SU-DHL-6 (cell line): ENCODE results near the gene SETDB2.

Experiments
- H2AFZ ChIP-seq: fragments of 200-600 bp; sonication (generic); 2 replicates; pipeline ENCODE4 v1.6.1; 2014; ENCODE audit warnings: low read depth, mild to moderate bottlenecking, moderate library complexity, mixed read lengths, antibody characterized with exemption, low read length; ENCODE audit not compliant: severe bottlenecking
- H3F3A ChIP-seq: fragments of 200-600 bp; shearing (Covaris generic); 2 replicates; pipeline ENCODE4 v1.6.0; 2016; ENCODE audit warnings: antibody characterized with exemption, mild to moderate bottlenecking; ENCODE audit not compliant: insufficient read depth
- H3K27ac ChIP-seq: fragments of 200-600 bp; sonication (generic); 2 replicates; pipeline ENCODE4 v1.5.1; 2016; ENCODE audit warnings: low read depth, mild to moderate bottlenecking, low read length, moderate library complexity, mixed read lengths
- H3K27me3 ChIP-seq: fragments of 200-600 bp; sonication (generic), shearing (Covaris generic); 2 replicates; pipeline ENCODE4 v1.6.0; 2014; ENCODE audit warnings: mild to moderate bottlenecking, low read length
- H3K36me3 ChIP-seq: fragments of 200-600 bp; sonication (generic); 2 replicates; pipeline ENCODE4 v1.6.1; 2014; ENCODE audit warnings: mild to moderate bottlenecking, low read length, mixed read lengths
- H3K4me2 ChIP-seq: fragments of 300-600, 200-600 bp; shearing (Covaris generic), sonication (generic); 2 replicates; pipeline ENCODE4 v1.6.0; 2014; ENCODE audit warnings: low read length, low read depth, mild to moderate bottlenecking; ENCODE audit not compliant: poor library complexity, severe bottlenecking
- H3K4me3 ChIP-seq: fragments of 200-600 bp; sonication (generic); 2 replicates; pipeline ENCODE4 v1.5.1; 2014; ENCODE audit warnings: antibody characterized with exemption, low read length, mild to moderate bottlenecking, mixed read lengths; ENCODE audit not compliant: insufficient read depth, poor library complexity, severe bottlenecking
- H3K79me2 ChIP-seq: fragments of 200-600 bp; sonication (generic); 2 replicates; pipeline ENCODE4 v1.6.1; 2014; ENCODE audit warnings: mild to moderate bottlenecking, low read length, moderate library complexity; ENCODE audit not compliant: insufficient read depth
- H3K9ac ChIP-seq: fragments of 200-600 bp; sonication (generic); 2 replicates; pipeline ENCODE4 v1.7.0; 2014; ENCODE audit warnings: mild to moderate bottlenecking, low read length
- H3K9me2 ChIP-seq: fragments of 200-600 bp; sonication (generic); replicated peaks from 2 replicates; pipeline ENCODE4 v1.6.1; 2014; ENCODE audit warnings: low read length; ENCODE audit not compliant: insufficient read depth
- H3K9me3 ChIP-seq: fragments of 200-600 bp; sonication (generic); 2 replicates; pipeline ENCODE4 v1.6.1; 2014; ENCODE audit warnings: low read length, mixed read lengths; ENCODE audit not compliant: insufficient read depth
- H4K20me1 ChIP-seq: fragments of 200-600 bp; sonication (generic); 2 replicates; pipeline ENCODE4 v1.6.1; 2014; ENCODE audit warnings: low read depth, mild to moderate bottlenecking, antibody characterized with exemption, low read length, moderate library complexity, mixed read lengths
- CTCF ChIP-seq: fragments of 200-600 bp; sonication (generic); IDR thresholded peaks from one replicate; pipeline ENCODE4 v1.5.1; 2017; ENCODE audit warnings: antibody characterized with exemption, mild to moderate bottlenecking, low read length, moderate library complexity; ENCODE audit not compliant: insufficient read depth, poor library complexity, severe bottlenecking
- EZH2phosphoT487 ChIP-seq: fragments of 200-600 bp; sonication (generic), shearing (Covaris generic); conservative IDR thresholded peaks from 2 replicates; pipeline ENCODE4 v1.6.1; 2018; ENCODE audit warnings: mild to moderate bottlenecking, antibody characterized with exemption, low read length, moderate library complexity, mixed read lengths

Gene SETDB2

GRCh38 chr13:49499889-49500660 lies 56.0 kb downstream of the SETDB2 start:
- no peak overlapping the region for H2AFZ ChIP-seq
- 0 out of 2 replicates have a peak, but pooled peaks cover 3% of the 10 kb centered on the region for H3K36me3 ChIP-seq
- H3K79me2 ChIP-seq, result no peaks in the 10 kb centered on the region
- no peak overlapping the region for H3K4me2 ChIP-seq
- no peaks in the 10 kb centered on the region for H3K27me3 ChIP-seq
- H3F3A ChIP-seq, result peaks cover 35% of the 10 kb centered on the region
- no peak overlapping the region for H3K4me3 ChIP-seq
- H3K9me2 ChIP-seq, result no peaks in the 10 kb centered on the region
- no peaks in the 10 kb centered on the region for H4K20me1 ChIP-seq
- no peak for TF ChIP-seq CTCF
- no peak for TF ChIP-seq EZH2phosphoT487
- H3K27ac ChIP-seq, result no peak overlapping the region
- H3K9me3 ChIP-seq, result no peaks in the 10 kb centered on the region
- H3K9ac ChIP-seq, result no peak overlapping the region

GRCh38 chr13:49502954-49503353 lies 58.9 kb downstream of the SETDB2 start:
- Histone ChIP-seq H2AFZ (no peak overlapping the region), H3K79me2 (no peaks in the 10 kb centered on the region), H3K27ac (no peak overlapping the region), H3K9me3 (no peaks in the 10 kb centered on the region), H3K4me3 (no peak overlapping the region), H3F3A (peaks cover 17% of the 10 kb centered on the region), H4K20me1 (no peaks in the 10 kb centered on the region), H3K36me3 (peaks cover 3% of the 10 kb centered on the region; the same call in 1 of the 2 replicates), H3K27me3 (no peaks in the 10 kb centered on the region), H3K9me2 (no peaks in the 10 kb centered on the region), H3K9ac (no peak overlapping the region), H3K4me2 (no peak overlapping the region)
- TF ChIP-seq EZH2phosphoT487 (no peak), CTCF (no peak)

GRCh38 chr13:49503951-49504350 lies 59.9 kb downstream of the SETDB2 start:
- Histone ChIP-seq H3K27me3 (no peaks in the 10 kb centered on the region), H3K79me2 (no peaks in the 10 kb centered on the region), H3K27ac (no peak overlapping the region), H3F3A (peaks cover 9% of the 10 kb centered on the region), H3K9ac (no peak overlapping the region), H2AFZ (no peak overlapping the region), H3K9me3 (no peaks in the 10 kb centered on the region), H3K9me2 (no peaks in the 10 kb centered on the region), H3K4me2 (no peak overlapping the region), H4K20me1 (no peaks in the 10 kb centered on the region), H3K4me3 (no peak overlapping the region), H3K36me3 (peaks cover 3% of the 10 kb centered on the region; the same call in 1 of the 2 replicates)
- TF ChIP-seq EZH2phosphoT487 (no peak), CTCF (no peak)
